PC-9 (cell line): ENCODE measurements around the gene PLA2G3. TPM values are rescaled to one million over a fixed set of nuclear protein-coding genes. Genes with fewer than 3 reads are reported as not detected.

Experiments used
- BruUV-seq: library from RNA; stranded (reverse); fragments of 400-500 nt; replicated peaks from 2 replicates; lab custom pipeline; 2021; lab: Mats Ljungman, UMichigan
- CTCF ChIA-PET: fragments of 300-600 bp; sonication (Branson Sonifier 250); formaldehyde crosslinking; loops from one replicate; lab custom pipeline; 2022; ENCODE audit warnings: antibody characterized with exemption; lab: Charles Lee
- POLR2A ChIA-PET: fragments of 300-600 bp; sonication (Branson Sonifier 250); formaldehyde crosslinking; loops from one replicate; lab custom pipeline; 2022; ENCODE audit warnings: antibody characterized with exemption; ENCODE audit not compliant: unreplicated experiment; lab: Charles Lee
- DNase-seq, 2 experiments: peaks; one replicate each; pipeline versions ENCODE4 v3.0.0 to v3.0.0-alpha.2; 2015 to 2022; ENCODE audit warnings: mixed read lengths in 1 of 2
- H2AFZ ChIP-seq: fragments of 200-600 bp; sonication (generic); 2 replicates; pipeline ENCODE4 v1.8.1; 2017; ENCODE audit warnings: antibody characterized with exemption
- H3F3A ChIP-seq: fragments of 200-600 bp; sonication (generic); 2 replicates; pipeline ENCODE4 v1.8.1; 2017; ENCODE audit warnings: antibody characterized with exemption, mild to moderate bottlenecking, low read depth; ENCODE audit not compliant: insufficient read depth
- H3K27ac ChIP-seq: fragments of 200-600 bp; sonication (generic); 2 replicates; pipeline ENCODE4 v1.6.1; 2016; ENCODE audit warnings: mixed run types
- H3K27me3 ChIP-seq: fragments of 200-600 bp; sonication (generic); 2 replicates; pipeline ENCODE4 v1.6.1; 2016; ENCODE audit warnings: low read depth, mixed run types; ENCODE audit not compliant: insufficient read depth
- H3K36me3 ChIP-seq: fragments of 200-600 bp; sonication (generic); 2 replicates; pipeline ENCODE4 v1.6.1; 2016; ENCODE audit warnings: low read depth, mixed run types
- H3K4me1 ChIP-seq: fragments of 200-600 bp; sonication (generic); replicated peaks from 2 replicates; pipeline ENCODE4 v1.6.1; 2016; ENCODE audit warnings: mixed run types; ENCODE audit not compliant: insufficient read depth
- H3K4me2 ChIP-seq: fragments of 200-600 bp; sonication (generic); 2 replicates; pipeline ENCODE4 v1.6.1; 2017; ENCODE audit warnings: mixed run types
- H3K4me3 ChIP-seq: fragments of 200-600 bp; sonication (generic); 2 replicates; pipeline ENCODE4 v1.6.1; 2016; ENCODE audit warnings: mixed run types
- H3K79me2 ChIP-seq: fragments of 200-600 bp; sonication (generic); 2 replicates; pipeline ENCODE4 v1.6.1; 2017; ENCODE audit warnings: low read depth, mixed run types
- H3K9me2 ChIP-seq: fragments of 200-600 bp; sonication (generic); 2 replicates; pipeline ENCODE4 v1.8.1; 2017; ENCODE audit warnings: mild to moderate bottlenecking; ENCODE audit not compliant: insufficient read depth
- H3K9me3 ChIP-seq: fragments of 200-600 bp; sonication (generic); 2 replicates; pipeline ENCODE4 v1.8.1; 2016; ENCODE audit warnings: low read depth; ENCODE audit not compliant: insufficient read depth
- H4K20me1 ChIP-seq: fragments of 200-600 bp; sonication (generic); 2 replicates; pipeline ENCODE4 v1.8.1; 2017; ENCODE audit not compliant: insufficient read depth
- EZH2 ChIP-seq: fragments of 200-600 bp; sonication (generic); IDR thresholded peaks from 2 replicates; pipeline ENCODE4 v1.8.0; 2017; ENCODE audit warnings: antibody characterized with exemption, low read depth
- intact Hi-C: fragments of 100-400 bp; cut with micrococcal nuclease; formaldehyde crosslinking; loops from one replicate; pipeline ENCODE4 v1.10.0; 2022; ENCODE audit not compliant: unreplicated experiment
- total RNA-seq: library from RNA; stranded (reverse); gene quantifications from 2 replicates; pipeline ENCODE4 v1.2.3, GENCODE V29; 2021
- TF ChIP-seq, protein P1 (sequence below): fragments of 200-600 bp; sonication (generic); conservative IDR thresholded peaks from 2 replicates; pipeline ENCODE4 v1.6.1; 2017; ENCODE audit warnings: mixed run types, antibody characterized with exemption, mild to moderate bottlenecking, moderate library complexity

PLA2G3 gene
- total RNA-seq, 1 experiment from 2014 or later = not detected

DNA sequence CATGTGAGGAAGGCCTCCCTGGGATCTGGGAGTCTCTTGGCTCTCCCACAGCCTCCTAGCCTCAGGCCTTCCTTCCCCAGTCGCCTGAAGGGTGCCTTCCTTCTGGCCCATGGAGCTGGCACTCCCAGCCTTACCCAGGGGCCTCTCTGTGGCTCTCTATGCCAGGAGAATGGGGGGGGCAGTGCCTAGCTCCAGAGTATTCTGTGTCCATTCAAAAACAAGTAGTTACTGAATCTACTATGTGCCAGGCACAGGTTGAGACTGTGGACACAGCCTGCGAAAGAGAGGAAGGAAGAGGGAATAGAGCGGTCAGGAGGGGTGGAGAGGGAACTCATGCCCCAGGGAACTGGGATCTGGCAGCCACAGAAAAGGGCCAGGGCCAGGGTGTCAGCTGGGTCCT is 2.7 kb upstream of the PLA2G3 start:
- Histone ChIP-seq H3K27me3 (peaks cover 6% of the 10 kb centered on the region; the same call in 1 of the 2 replicates), H3K4me2 (no peak overlapping the region), H3K9me2 (no peaks in the 10 kb centered on the region), H3K9me3 (peaks cover 15% of the 10 kb centered on the region), H3F3A (peaks cover 8% of the 10 kb centered on the region; the same call in 1 of the 2 replicates), H3K4me3 (no peak overlapping the region), H2AFZ (no peak overlapping the region), H4K20me1 (no peaks in the 10 kb centered on the region), H3K79me2 (no peaks in the 10 kb centered on the region), H3K36me3 (no peaks in the 10 kb centered on the region), H3K4me1 (no peaks in the 10 kb centered on the region), H3K27ac (no peak overlapping the region)
- TF ChIP-seq EZH2 = no peak
- TF ChIP-seq, protein P1, sequence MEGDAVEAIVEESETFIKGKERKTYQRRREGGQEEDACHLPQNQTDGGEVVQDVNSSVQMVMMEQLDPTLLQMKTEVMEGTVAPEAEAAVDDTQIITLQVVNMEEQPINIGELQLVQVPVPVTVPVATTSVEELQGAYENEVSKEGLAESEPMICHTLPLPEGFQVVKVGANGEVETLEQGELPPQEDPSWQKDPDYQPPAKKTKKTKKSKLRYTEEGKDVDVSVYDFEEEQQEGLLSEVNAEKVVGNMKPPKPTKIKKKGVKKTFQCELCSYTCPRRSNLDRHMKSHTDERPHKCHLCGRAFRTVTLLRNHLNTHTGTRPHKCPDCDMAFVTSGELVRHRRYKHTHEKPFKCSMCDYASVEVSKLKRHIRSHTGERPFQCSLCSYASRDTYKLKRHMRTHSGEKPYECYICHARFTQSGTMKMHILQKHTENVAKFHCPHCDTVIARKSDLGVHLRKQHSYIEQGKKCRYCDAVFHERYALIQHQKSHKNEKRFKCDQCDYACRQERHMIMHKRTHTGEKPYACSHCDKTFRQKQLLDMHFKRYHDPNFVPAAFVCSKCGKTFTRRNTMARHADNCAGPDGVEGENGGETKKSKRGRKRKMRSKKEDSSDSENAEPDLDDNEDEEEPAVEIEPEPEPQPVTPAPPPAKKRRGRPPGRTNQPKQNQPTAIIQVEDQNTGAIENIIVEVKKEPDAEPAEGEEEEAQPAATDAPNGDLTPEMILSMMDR = no peak
- POLR2A ChIA-PET = no interaction called here
- DNase-seq = no peak
- intact Hi-C loops = no loop called here
- BruUV-seq = no TSS peak
- CTCF ChIA-PET = no interaction called here

DNA sequence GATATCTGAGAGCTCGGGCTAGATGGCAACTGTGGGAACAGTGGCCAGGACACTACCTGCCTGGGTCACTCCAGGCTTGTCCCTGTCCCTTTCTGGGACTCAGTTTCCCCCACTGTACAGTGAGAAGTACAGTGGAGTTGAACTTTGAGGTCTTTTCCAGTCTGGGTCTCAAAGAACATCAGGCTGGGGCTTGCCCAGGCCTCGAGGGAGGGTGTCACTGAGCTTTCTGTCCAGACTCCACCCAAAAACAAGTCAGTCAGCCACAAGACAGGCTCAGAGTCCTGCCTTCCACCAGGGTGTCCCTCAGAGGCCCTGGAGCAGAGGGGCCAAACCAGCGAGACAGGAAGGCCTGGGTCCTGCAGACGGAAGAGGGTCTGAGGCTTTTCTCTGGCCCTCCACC is 2.0 kb upstream of the PLA2G3 start:
- no peak for TF ChIP-seq EZH2
- TF ChIP-seq, protein P1 = no peak
- H3K9me2 ChIP-seq = no peaks in the 10 kb centered on the region
- no peaks in the 10 kb centered on the region for H4K20me1 ChIP-seq
- no peak overlapping the region for H3K4me3 ChIP-seq
- no TSS peak for BruUV-seq
- H3K79me2 ChIP-seq = no peaks in the 10 kb centered on the region
- no peaks in the 10 kb centered on the region for H3K36me3 ChIP-seq
- intact Hi-C loops = no loop called here
- no peak overlapping the region for H3K27ac ChIP-seq
- CTCF ChIA-PET = no interaction called here
- peaks cover 15% of the 10 kb centered on the region for H3K9me3 ChIP-seq
- POLR2A ChIA-PET = no interaction called here
- DNase-seq = no peak
- H3F3A ChIP-seq = peaks cover 8% of the 10 kb centered on the region; the same call in 1 of the 2 replicates
- H3K4me1 ChIP-seq = no peaks in the 10 kb centered on the region
- peaks cover 6% of the 10 kb centered on the region for H3K27me3 ChIP-seq
- no peak overlapping the region for H2AFZ ChIP-seq
- H3K4me2 ChIP-seq = no peak overlapping the region

DNA sequence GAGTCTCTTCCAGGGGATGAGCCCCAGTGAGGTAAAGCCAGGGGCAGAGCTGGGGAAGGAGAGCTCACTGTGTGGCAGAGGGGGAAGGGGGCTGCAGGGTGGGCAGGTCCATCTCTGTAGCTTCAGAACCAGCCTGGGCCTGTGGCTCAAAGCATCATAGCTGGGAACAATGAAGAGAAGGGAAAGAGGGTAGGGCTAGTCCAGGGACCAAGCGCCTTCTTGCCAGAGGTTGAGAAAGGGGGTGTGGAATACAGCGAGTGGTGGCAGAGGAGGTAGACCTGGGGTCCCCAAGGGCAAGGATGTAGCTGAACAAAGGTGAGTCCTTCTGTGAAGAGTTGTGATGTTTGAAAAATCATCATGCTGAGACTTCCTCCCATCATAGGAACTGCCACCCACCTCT is 1.2 kb upstream of the PLA2G3 start:
- no peak overlapping the region for H3K27ac ChIP-seq
- no peak overlapping the region for H3K4me3 ChIP-seq
- peaks cover 6% of the 10 kb centered on the region for H3K27me3 ChIP-seq
- H3K4me1 ChIP-seq = no peaks in the 10 kb centered on the region
- BruUV-seq = no TSS peak
- peaks cover 8% of the 10 kb centered on the region; the same call in 1 of the 2 replicates for H3F3A ChIP-seq
- no peaks in the 10 kb centered on the region for H3K79me2 ChIP-seq
- H3K4me2 ChIP-seq = no peak overlapping the region
- no peaks in the 10 kb centered on the region for H3K9me2 ChIP-seq
- intact Hi-C loops = no loop called here
- no peak overlapping the region for H2AFZ ChIP-seq
- ChIA-PET POLR2A (no interaction called here), CTCF (interaction anchor here (0.6 kb wide), 1 partner anchor 34 kb away, joined by 3 read pairs; the partner anchor contains the start of gene SELENOM)
- DNase-seq = no peak
- no peaks in the 10 kb centered on the region for H3K36me3 ChIP-seq
- peaks cover 8% of the 10 kb centered on the region for H3K9me3 ChIP-seq
- TF ChIP-seq, protein P1 = no peak
- H4K20me1 ChIP-seq = no peaks in the 10 kb centered on the region
